HG02884 (cell line): Measurements from ENCODE around the gene CDCA3.
A peak's percentile ranks its signal among the peaks of the same experiment; 100 is the strongest.

ENCODE experiments used
- ATAC-seq: cut with Tn5 transposase; IDR thresholded peaks from one replicate; pipeline ENCODE4 v1.9.1; 2021; ENCODE audit warnings: mild to moderate bottlenecking, moderate library complexity; ENCODE audit not compliant: unreplicated experiment

Gene CDCA3

GRCh38 chr12:6855322-6855721 is 4.2 kb upstream of the CDCA3 start:
- no peak for ATAC-seq

GRCh38 chr12:6854036-6854435 is 3.0 kb upstream of the CDCA3 start:
- ATAC-seq: no peak

- ATAC-seq: no peak
Observed at GRCh38 chr12:6853626-6854025, 2.5 kb upstream of the CDCA3 start.

GRCh38 chr12:6852651-6853354 is 1.7 kb upstream of the CDCA3 start:
- ATAC-seq: no peak

GRCh38 chr12:6851921-6852650 is 1.0 kb upstream of the CDCA3 start, which contains the start of gene USP5:
Gene USP5, plus strand, starts transcription at chr12:6852150. Its CDS starts 30 bp downstream, at chr12:6852180.
- peak; percentile 68 for ATAC-seq

GRCh38 chr12:6850796-6851152 is 312 bp downstream of the CDCA3 start:
- ATAC-seq: no peak

- ATAC-seq: no peak
Observed at GRCh38 chr12:6849976-6850560, 1.0 kb downstream of the CDCA3 start.

- ATAC-seq: no peak
Observed at GRCh38 chr12:6849427-6849826, 1.7 kb downstream of the CDCA3 start.

- no peak for ATAC-seq
Observed at GRCh38 chr12:6847676-6848075, 3.4 kb downstream of the CDCA3 start.

GRCh38 chr12:6846316-6846869 is 4.7 kb downstream of the CDCA3 start:
- ATAC-seq: no peak

GRCh38 chr12:6845395-6845794 is 5.7 kb downstream of the CDCA3 start:
- no peak for ATAC-seq

GRCh38 chr12:6843118-6843902 is 7.8 kb downstream of the CDCA3 start:
- ATAC-seq: no peak

- no peak for ATAC-seq
Observed at GRCh38 chr12:6842075-6842474, 9.0 kb downstream of the CDCA3 start.

GRCh38 chr12:6840761-6841515 is 10.1 kb downstream of the CDCA3 start, which contains the start of gene GNB3:
Gene GNB3, plus strand, starts transcription at chr12:6840925. Its CDS starts 363 bp downstream, at chr12:6841288.
- ATAC-seq: no peak

GRCh38 chr12:6840330-6840729 is 10.8 kb downstream of the CDCA3 start:
- ATAC-seq: no peak

GRCh38 chr12:6839482-6840201 is 11.4 kb downstream of the CDCA3 start:
- ATAC-seq: no peak

GRCh38 chr12:6838854-6839253 is 12.2 kb downstream of the CDCA3 start:
- ATAC-seq: no peak

GRCh38 chr12:6837370-6838060 is 13.6 kb downstream of the CDCA3 start:
- no peak for ATAC-seq

GRCh38 chr12:6836851-6837250 is 14.2 kb downstream of the CDCA3 start:
- no peak for ATAC-seq
